IMR-90 (cell line): ENCODE results near the gene FGF7.

Experiments used
- BHLHE40 ChIP-seq: fragments of 150-350 bp; IDR thresholded peaks from 2 replicates; pipeline ENCODE4 v1.6.1; 2016; ENCODE audit warnings: mild to moderate bottlenecking, low read depth, low read length
- CEBPB ChIP-seq: IDR thresholded peaks from 2 replicates; pipeline ENCODE4 v1.6.1; 2012; ENCODE audit warnings: low read depth, low read length, improper control_type of control experiment
- CHD1 ChIP-seq: IDR thresholded peaks from 2 replicates; pipeline ENCODE4 v1.6.1; 2012; ENCODE audit warnings: low read depth, low read length, improper control_type of control experiment
- MAFK ChIP-seq: IDR thresholded peaks from 2 replicates; pipeline ENCODE4 v1.6.1; 2012; ENCODE audit warnings: low read depth, low read length, improper control_type of control experiment
- MXI1 ChIP-seq: IDR thresholded peaks from 2 replicates; pipeline ENCODE4 v1.6.1; 2012; ENCODE audit warnings: low read depth, mild to moderate bottlenecking, low read length, moderate library complexity, borderline replicate concordance
- POLR2A ChIP-seq: IDR thresholded peaks from 2 replicates; pipeline ENCODE4 v1.6.1; 2012; ENCODE audit warnings: mild to moderate bottlenecking, low read depth, low read length
- RCOR1 ChIP-seq: IDR thresholded peaks from 2 replicates; pipeline ENCODE4 v1.6.1; 2012; ENCODE audit warnings: mild to moderate bottlenecking, low read length, improper control_type of control experiment; ENCODE audit not compliant: insufficient replicate concordance
- RFX5 ChIP-seq: IDR thresholded peaks from 2 replicates; pipeline ENCODE4 v1.8.0; 2012; ENCODE audit warnings: low read depth, mild to moderate bottlenecking, low read length, moderate library complexity
- SMC3 ChIP-seq: fragments of 150-350 bp; IDR thresholded peaks from 2 replicates; pipeline ENCODE4 v1.6.1; 2016; ENCODE audit warnings: low read depth, mild to moderate bottlenecking, antibody characterized with exemption, low read length, moderate library complexity
- USF2 ChIP-seq: fragments of 150-350 bp; IDR thresholded peaks from 2 replicates; pipeline ENCODE4 v1.6.1; 2017; ENCODE audit warnings: mild to moderate bottlenecking, antibody characterized with exemption, low read length, low read depth
- TF ChIP-seq, protein P1 (sequence below): conservative IDR thresholded peaks from 2 replicates; pipeline ENCODE4 v1.5.1; 2012; ENCODE audit warnings: mild to moderate bottlenecking, low read depth, low read length, improper control_type of control experiment

GRCh38 chr15:49406352-49407118 is 16.5 kb upstream of the FGF7 start:
- no peak for TF ChIP-seq POLR2A
- TF ChIP-seq, protein P1, sequence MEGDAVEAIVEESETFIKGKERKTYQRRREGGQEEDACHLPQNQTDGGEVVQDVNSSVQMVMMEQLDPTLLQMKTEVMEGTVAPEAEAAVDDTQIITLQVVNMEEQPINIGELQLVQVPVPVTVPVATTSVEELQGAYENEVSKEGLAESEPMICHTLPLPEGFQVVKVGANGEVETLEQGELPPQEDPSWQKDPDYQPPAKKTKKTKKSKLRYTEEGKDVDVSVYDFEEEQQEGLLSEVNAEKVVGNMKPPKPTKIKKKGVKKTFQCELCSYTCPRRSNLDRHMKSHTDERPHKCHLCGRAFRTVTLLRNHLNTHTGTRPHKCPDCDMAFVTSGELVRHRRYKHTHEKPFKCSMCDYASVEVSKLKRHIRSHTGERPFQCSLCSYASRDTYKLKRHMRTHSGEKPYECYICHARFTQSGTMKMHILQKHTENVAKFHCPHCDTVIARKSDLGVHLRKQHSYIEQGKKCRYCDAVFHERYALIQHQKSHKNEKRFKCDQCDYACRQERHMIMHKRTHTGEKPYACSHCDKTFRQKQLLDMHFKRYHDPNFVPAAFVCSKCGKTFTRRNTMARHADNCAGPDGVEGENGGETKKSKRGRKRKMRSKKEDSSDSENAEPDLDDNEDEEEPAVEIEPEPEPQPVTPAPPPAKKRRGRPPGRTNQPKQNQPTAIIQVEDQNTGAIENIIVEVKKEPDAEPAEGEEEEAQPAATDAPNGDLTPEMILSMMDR = no peak
- TF ChIP-seq MAFK = no peak
- no peak for TF ChIP-seq BHLHE40
- TF ChIP-seq SMC3 = no peak
- TF ChIP-seq USF2 = no peak
- TF ChIP-seq CHD1 = no peak
- no peak for TF ChIP-seq MXI1
- TF ChIP-seq RFX5 = no peak
- TF ChIP-seq CEBPB = no peak
- TF ChIP-seq RCOR1 = no peak
